A549 (cell line): ENCODE measurements around the gene ACD. TPM values are rescaled to one million over a fixed set of nuclear protein-coding genes. Genes with fewer than 3 reads are reported as not detected.

ENCODE experiments used
- ATAC-seq, 2 experiments: fragments of 200-7000 bp in 1 of 2; fragments of >200 bp in 1 of 2; cut with Nextera tagmentation in 1 of 2; cut with Tn5 transposase in 1 of 2; 3 replicates each; pipeline versions ENCODE4 v1.8.0 to v1.9.1; 2018 to 2020; ENCODE audit warnings: mild to moderate bottlenecking in 1 of 2, moderate library complexity in 1 of 2
- CTCF ChIA-PET: fragments of 300-600 bp; sonication (Branson Sonifier 250); formaldehyde crosslinking; extraction: SDS; loops from one replicate; lab custom pipeline; 2021; ENCODE audit warnings: antibody characterized with exemption, inconsistent platforms; lab: Yijun Ruan, JAX
- POLR2A ChIA-PET: fragments of 350-600 bp; formaldehyde crosslinking; extraction: SDS; loops from one replicate; lab custom pipeline; 2021; ENCODE audit warnings: antibody characterized with exemption, inconsistent platforms; lab: Yijun Ruan, JAX
- DNase-seq, 2 experiments: peaks; one replicate each; pipeline versions ENCODE4 v3.0.0 to v3.0.0-alpha.2; 2011 to 2016; ENCODE audit warnings: low read depth in 1 of 2, low spot score in 1 of 2
- FAIRE-seq: peaks from 2 replicates; lab custom pipeline; 2011; peaks lifted over from hg19 to GRCh38; lab: Jason Lieb, UNC
- H3K27ac ChIP-seq, 2 experiments: fragments of >200 bp; sonication (Bioruptor Twin); formaldehyde crosslinking; 3 replicates each; pipeline ENCODE4 v1.5.1; 2016 to 2017
- H3K4me1 ChIP-seq: fragments of >200 bp; sonication (Bioruptor Twin); formaldehyde crosslinking; 3 replicates; pipeline ENCODE4 v1.6.1; 2016
- H3K4me2 ChIP-seq: fragments of >200 bp; sonication (Bioruptor Twin); formaldehyde crosslinking; 3 replicates; pipeline ENCODE4 v1.6.1; 2016
- H3K4me3 ChIP-seq: fragments of >200 bp; sonication (Bioruptor Twin); formaldehyde crosslinking; 3 replicates; pipeline ENCODE4 v1.5.1; 2016
- H3K9me3 ChIP-seq: fragments of >200 bp; sonication (Bioruptor Twin); formaldehyde crosslinking; 3 replicates; pipeline ENCODE4 v1.6.1; 2016
- CHD4 ChIP-seq: fragments of 200-600 bp; sonication (generic); IDR thresholded peaks from 2 replicates; pipeline ENCODE4 v1.6.1; 2016; ENCODE audit warnings: antibody characterized with exemption, mild to moderate bottlenecking, borderline replicate concordance
- EP300 ChIP-seq, 2 experiments: fragments of >200 bp; sonication (Bioruptor Twin); formaldehyde crosslinking; IDR thresholded peaks; 2 replicates in 1 of 2; 3 replicates in 1 of 2; pipeline ENCODE4 v1.6.1; 2016 to 2017
- GATA3 ChIP-seq: IDR thresholded peaks from 2 replicates; pipeline ENCODE4 v1.6.1; 2012; ENCODE audit warnings: borderline replicate concordance
- HDAC2 ChIP-seq: fragments of 200-600 bp; sonication (generic); IDR thresholded peaks from 2 replicates; pipeline ENCODE4 v1.6.1; 2016
- HOXB13 ChIP-seq: fragments of 250-450 bp; sonication (Bioruptor Pico); IDR thresholded peaks from 2 replicates; pipeline ENCODE4 v1.5.0; 2020; ENCODE audit warnings: low read depth, mild to moderate bottlenecking, moderate library complexity
- KDM1A ChIP-seq: fragments of 200-600 bp; sonication (generic); IDR thresholded peaks from 2 replicates; pipeline ENCODE4 v1.6.1; 2016; ENCODE audit warnings: low read depth, mild to moderate bottlenecking
- NPAS2 ChIP-seq: fragments of 250-450 bp; sonication (Bioruptor Pico); IDR thresholded peaks from 2 replicates; pipeline ENCODE4 v1.8.0; 2022; ENCODE audit warnings: mild to moderate bottlenecking, moderate library complexity, borderline replicate concordance
- RAD21 ChIP-seq, 2 experiments: fragments of >200 bp in 1 of 2; sonication (Bioruptor Twin) in 1 of 2; formaldehyde crosslinking in 1 of 2; IDR thresholded peaks in 1 of 2; conservative IDR thresholded peaks in 1 of 2; 2 replicates in 1 of 2; 3 replicates in 1 of 2; pipeline ENCODE4 v1.6.1; 2012 to 2018; ENCODE audit warnings: inconsistent platforms in 1 of 2
- SMC3 ChIP-seq: fragments of >200 bp; sonication (Bioruptor Twin); formaldehyde crosslinking; IDR thresholded peaks from 3 replicates; pipeline ENCODE4 v1.6.1; 2018; ENCODE audit warnings: inconsistent platforms
- SREBF2 ChIP-seq: fragments of 450-650 bp; IDR thresholded peaks from 2 replicates; pipeline ENCODE4 v1.6.1; 2014; ENCODE audit warnings: mild to moderate bottlenecking, moderate library complexity
- ZC3H11A ChIP-seq: fragments of 450-650 bp; IDR thresholded peaks from 2 replicates; pipeline ENCODE4 v1.6.1; 2014; ENCODE audit warnings: antibody characterized with exemption, mild to moderate bottlenecking
- ZSCAN20 ChIP-seq: fragments of 250-450 bp; sonication (Bioruptor Pico); IDR thresholded peaks from 2 replicates; pipeline ENCODE4 v1.8.0; 2022; ENCODE audit warnings: mild to moderate bottlenecking, moderate library complexity
- WGBS: methylation state at CpG from one replicate; pipeline ENCODE4 v1.1.6; 2017; ENCODE audit errors: missing lambda C conversion rate; 5-methylcytosine and 5-hydroxymethylcytosine counted together
- polyA plus RNA-seq, 4 experiments: library from polyadenylated mRNA; depleted of rRNA in 3 of 4; stranded (reverse); fragments of >200 nt; fragmentation: RNase III in 1 of 4; extraction: RNeasy Plus Mini Kit Qiagen cat#74134 plus additional on column Dnase treatment in 1 of 4; gene quantifications; 2 replicates in 3 of 4; 3 replicates in 1 of 4; pipeline ENCODE4 v1.2.3, GENCODE V29; 2011 to 2017
- TF ChIP-seq, protein P1 (sequence below): IDR thresholded peaks from 2 replicates; pipeline ENCODE4 v1.6.1; 2012; ENCODE audit warnings: low read depth, borderline replicate concordance
- TF ChIP-seq, protein P2 (sequence below): fragments of >200 bp; sonication (Bioruptor Twin); formaldehyde crosslinking; IDR thresholded peaks from 3 replicates; pipeline ENCODE4 v1.5.1; 2016
- TF ChIP-seq, protein P3 (sequence below): fragments of 250-450 bp; sonication (Bioruptor Pico); IDR thresholded peaks from 2 replicates; pipeline ENCODE4 v1.5.0; 2020; ENCODE audit warnings: low read depth, mild to moderate bottlenecking, moderate library complexity
- TF ChIP-seq, protein P4 (sequence below): fragments of 450-650 bp; IDR thresholded peaks from 2 replicates; pipeline ENCODE4 v1.6.1; 2014; ENCODE audit warnings: antibody characterized with exemption

Gene ACD
- polyA plus RNA-seq, 2 of the 4 experiments (the other 2 are of a cell fraction), result 19.4 to 26.4 TPM

DNA sequence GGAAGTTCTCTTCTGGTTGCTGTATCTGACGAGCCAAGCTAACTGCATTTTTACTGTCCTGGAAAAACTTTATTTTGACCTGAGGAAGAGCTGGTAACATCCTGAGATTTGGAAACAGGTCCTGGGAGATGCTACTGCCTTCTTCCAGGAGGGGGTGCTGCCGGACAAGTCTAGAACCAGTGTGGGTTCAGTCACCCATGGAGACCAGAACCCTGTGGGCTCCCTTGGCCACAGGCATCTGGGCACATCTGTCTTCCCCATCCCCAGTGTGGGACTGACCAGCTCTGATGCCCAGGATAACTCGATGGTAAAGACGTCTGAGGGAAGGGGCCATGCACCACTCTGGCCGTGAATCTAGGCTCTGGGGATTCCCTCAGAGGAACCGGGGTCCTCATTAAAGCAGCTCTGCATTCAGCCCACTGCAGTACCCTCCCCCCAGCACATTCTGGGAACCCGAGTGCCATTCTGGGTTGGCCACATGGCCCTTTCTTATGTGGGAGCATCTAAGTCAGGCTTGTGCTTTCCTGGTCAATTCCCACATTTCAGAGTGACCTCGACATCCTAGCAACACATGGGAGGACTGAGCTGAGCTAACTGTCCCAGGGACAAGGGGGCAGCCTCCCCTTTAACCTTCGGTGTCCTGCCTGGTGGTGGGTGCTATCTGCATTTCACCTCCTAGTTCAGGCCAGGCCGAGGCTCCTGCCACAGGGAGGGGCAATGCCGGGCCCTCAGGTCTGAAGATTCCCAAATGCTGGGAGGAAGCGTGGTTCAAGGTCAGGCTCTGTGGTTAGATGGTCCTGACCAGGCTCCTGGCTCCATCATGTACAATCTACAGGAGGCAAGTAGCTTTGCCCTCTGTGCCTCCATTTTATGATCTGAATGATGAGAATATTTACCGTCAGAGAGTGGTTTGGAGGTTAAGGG is 12.9 kb upstream of the ACD start:
- ATAC-seq (peak; percentile 57 to 65), FAIRE-seq (no peak), DNase-seq (peak; percentile 58 to 84)
- CTCF ChIA-PET, result interaction anchor here (0.6 to 16.7 kb wide), 59 partner anchors 10 to 1298 kb away, joined by 3 to 174 read pairs (median 4); partner anchors contain the start of genes CARMIL2, CTCF, CTRL and NRN1L
- Histone ChIP-seq H3K4me1 (peaks cover 3% of the 10 kb centered on the region; the same call in 1 of the 3 replicates), H3K4me3 (no peak overlapping the region), H3K9me3 (no peaks in the 10 kb centered on the region), H3K27ac (no peak overlapping the region), H3K4me2 (no peak overlapping the region)
- POLR2A ChIA-PET, result no interaction called here
- TF ChIP-seq ZSCAN20, result no peak
- no peak for TF ChIP-seq SREBF2
- peak; percentile 48; the same call in 2 of the 3 replicates for TF ChIP-seq SMC3
- TF ChIP-seq, protein P1, sequence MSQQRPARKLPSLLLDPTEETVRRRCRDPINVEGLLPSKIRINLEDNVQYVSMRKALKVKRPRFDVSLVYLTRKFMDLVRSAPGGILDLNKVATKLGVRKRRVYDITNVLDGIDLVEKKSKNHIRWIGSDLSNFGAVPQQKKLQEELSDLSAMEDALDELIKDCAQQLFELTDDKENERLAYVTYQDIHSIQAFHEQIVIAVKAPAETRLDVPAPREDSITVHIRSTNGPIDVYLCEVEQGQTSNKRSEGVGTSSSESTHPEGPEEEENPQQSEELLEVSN, result no peak
- TF ChIP-seq GATA3, result no peak
- TF ChIP-seq, protein P2, sequence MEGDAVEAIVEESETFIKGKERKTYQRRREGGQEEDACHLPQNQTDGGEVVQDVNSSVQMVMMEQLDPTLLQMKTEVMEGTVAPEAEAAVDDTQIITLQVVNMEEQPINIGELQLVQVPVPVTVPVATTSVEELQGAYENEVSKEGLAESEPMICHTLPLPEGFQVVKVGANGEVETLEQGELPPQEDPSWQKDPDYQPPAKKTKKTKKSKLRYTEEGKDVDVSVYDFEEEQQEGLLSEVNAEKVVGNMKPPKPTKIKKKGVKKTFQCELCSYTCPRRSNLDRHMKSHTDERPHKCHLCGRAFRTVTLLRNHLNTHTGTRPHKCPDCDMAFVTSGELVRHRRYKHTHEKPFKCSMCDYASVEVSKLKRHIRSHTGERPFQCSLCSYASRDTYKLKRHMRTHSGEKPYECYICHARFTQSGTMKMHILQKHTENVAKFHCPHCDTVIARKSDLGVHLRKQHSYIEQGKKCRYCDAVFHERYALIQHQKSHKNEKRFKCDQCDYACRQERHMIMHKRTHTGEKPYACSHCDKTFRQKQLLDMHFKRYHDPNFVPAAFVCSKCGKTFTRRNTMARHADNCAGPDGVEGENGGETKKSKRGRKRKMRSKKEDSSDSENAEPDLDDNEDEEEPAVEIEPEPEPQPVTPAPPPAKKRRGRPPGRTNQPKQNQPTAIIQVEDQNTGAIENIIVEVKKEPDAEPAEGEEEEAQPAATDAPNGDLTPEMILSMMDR, result peak; percentile 64
- TF ChIP-seq, protein P3, sequence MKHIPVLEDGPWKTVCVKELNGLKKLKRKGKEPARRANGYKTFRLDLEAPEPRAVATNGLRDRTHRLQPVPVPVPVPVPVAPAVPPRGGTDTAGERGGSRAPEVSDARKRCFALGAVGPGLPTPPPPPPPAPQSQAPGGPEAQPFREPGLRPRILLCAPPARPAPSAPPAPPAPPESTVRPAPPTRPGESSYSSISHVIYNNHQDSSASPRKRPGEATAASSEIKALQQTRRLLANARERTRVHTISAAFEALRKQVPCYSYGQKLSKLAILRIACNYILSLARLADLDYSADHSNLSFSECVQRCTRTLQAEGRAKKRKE, result no peak
- TF ChIP-seq, protein P4, sequence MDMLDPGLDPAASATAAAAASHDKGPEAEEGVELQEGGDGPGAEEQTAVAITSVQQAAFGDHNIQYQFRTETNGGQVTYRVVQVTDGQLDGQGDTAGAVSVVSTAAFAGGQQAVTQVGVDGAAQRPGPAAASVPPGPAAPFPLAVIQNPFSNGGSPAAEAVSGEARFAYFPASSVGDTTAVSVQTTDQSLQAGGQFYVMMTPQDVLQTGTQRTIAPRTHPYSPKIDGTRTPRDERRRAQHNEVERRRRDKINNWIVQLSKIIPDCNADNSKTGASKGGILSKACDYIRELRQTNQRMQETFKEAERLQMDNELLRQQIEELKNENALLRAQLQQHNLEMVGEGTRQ, result no peak
- no peak for TF ChIP-seq EP300 (IDR thresholded peaks at IDR 0.05)
- TF ChIP-seq CHD4, result no peak
- no peak for TF ChIP-seq KDM1A
- no peak for TF ChIP-seq HDAC2
- TF ChIP-seq RAD21 (conservative IDR thresholded peaks at IDR 0.05 in 1 of 2, IDR thresholded peaks at IDR 0.05 in 1 of 2), result peak; percentile 73 to 83
- WGBS, result 53% methylated on average over 13 of the region's 13 CpGs

DNA sequence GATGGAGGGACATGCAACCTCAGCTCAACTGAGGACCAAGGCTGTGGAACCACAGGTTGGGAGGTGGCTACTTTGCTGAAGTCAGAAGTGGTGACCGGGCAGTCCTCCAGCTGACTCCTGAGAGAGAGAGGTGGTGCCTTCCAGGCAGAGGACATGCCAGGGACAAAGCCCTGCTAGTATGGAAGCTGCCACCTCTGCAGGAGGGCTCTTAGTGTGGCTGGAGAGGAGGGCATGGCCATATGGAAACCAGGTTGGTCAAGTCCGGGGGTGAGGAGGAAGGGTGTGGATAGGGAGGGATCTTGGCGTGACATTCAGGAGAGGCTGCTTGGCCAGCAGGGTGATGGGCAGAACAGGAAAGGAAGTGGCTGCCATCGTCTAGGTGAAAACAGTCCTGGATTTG is 12.2 kb upstream of the ACD start:
- Histone ChIP-seq H3K9me3 (no peaks in the 10 kb centered on the region), H3K4me1 (peaks cover 10% of the 10 kb centered on the region), H3K27ac (no peak overlapping the region), H3K4me2 (no peak overlapping the region), H3K4me3 (no peak overlapping the region)
- CTCF ChIA-PET, result interaction anchor here (0.6 to 16.7 kb wide), 53 partner anchors 9 to 1299 kb away, joined by 3 to 174 read pairs (median 4); partner anchors contain the start of genes CARMIL2, CTCF, CTRL and NRN1L
- no peak; a peak in 1 of 6 replicates for ATAC-seq
- WGBS, result 40% methylated on average over 4 of the region's 4 CpGs
- DNase-seq, result no peak
- FAIRE-seq, result no peak
- TF ChIP-seq HOXB13 (CRISPR knock-in tag) (no peak), NPAS2 (CRISPR knock-in tag) (no peak), SREBF2 (no peak), ZC3H11A (no peak)
- TF ChIP-seq, protein P3, result no peak
- POLR2A ChIA-PET, result no interaction called here
